ENCODE results near the gene TGFB1I1.
"Not testable (repeated sequence)": the region's sequence is repeated elsewhere in the genome, so short reads cannot be mapped to it uniquely, and the experiment has no call there.

TGFB1I1 gene

GRCh38 chr16:31480851-31481536 lies 9.0 kb downstream of the TGFB1I1 start:
- no peak overlapping the region for H3K4me3 ChIP-seq (IDR thresholded peaks at IDR 0.05; ENCODE audit: insufficient read depth, low read depth, low read length)
- H2AFZ ChIP-seq (ENCODE audit: low read depth), result no peak overlapping the region
- peaks cover 5% of the 10 kb centered on the region for H3K4me1 ChIP-seq (ENCODE audit: low read depth, poor library complexity, severe bottlenecking)
- no peak overlapping the region for H3K4me2 ChIP-seq
- H3K27me3 ChIP-seq (ENCODE audit: insufficient read depth, low read depth), result no peaks in the 10 kb centered on the region
- H3K9ac ChIP-seq, result no peak overlapping the region
- TF ChIP-seq CTCF (conservative IDR thresholded peaks at IDR 0.05; ENCODE audit: low read depth, low read length), result no peak
- H3K27ac ChIP-seq, result no peak overlapping the region
- H3K79me2 ChIP-seq (ENCODE audit: insufficient read depth, low read depth), result no peaks in the 10 kb centered on the region
- H4K20me1 ChIP-seq (ENCODE audit: insufficient read depth), result no peaks in the 10 kb centered on the region
- no peaks in the 10 kb centered on the region for H3K36me3 ChIP-seq (ENCODE audit: insufficient read depth)

- no peak within 1 kb of the TSS for H3K27ac ChIP-seq
- H3K9ac ChIP-seq, result no peak within 1 kb of the TSS
- no peaks in the 10 kb centered on the region for H3K79me2 ChIP-seq (ENCODE audit: insufficient read depth, low read depth)
- H3K36me3 ChIP-seq (ENCODE audit: insufficient read depth), result no peaks in the 10 kb centered on the region
- no peak within 1 kb of the TSS for H2AFZ ChIP-seq (ENCODE audit: low read depth)
- no peak within 1 kb of the TSS for H3K4me2 ChIP-seq
- H4K20me1 ChIP-seq (ENCODE audit: insufficient read depth), result no peaks in the 10 kb centered on the region
- TF ChIP-seq CTCF (conservative IDR thresholded peaks at IDR 0.05; ENCODE audit: low read depth, low read length), result no peak
- H3K4me1 ChIP-seq (ENCODE audit: low read depth, poor library complexity, severe bottlenecking), result no peaks in the 10 kb centered on the region
- H3K4me3 ChIP-seq (IDR thresholded peaks at IDR 0.05; ENCODE audit: insufficient read depth, low read depth, low read length), result no peak within 1 kb of the TSS
- H3K27me3 ChIP-seq (ENCODE audit: insufficient read depth, low read depth), result no peaks in the 10 kb centered on the region
Observed at GRCh38 chr16:31483081-31483480, 11.1 kb downstream of the TGFB1I1 start, which contains the start of gene SLC5A2. Gene SLC5A2 (plus strand): TSS chr16:31483123. CDS start chr16:31483137, 14 bp downstream.

GRCh38 chr16:31484048-31484447 lies 12.1 kb downstream of the TGFB1I1 start:
- not testable (repeated sequence) for H3K4me3 ChIP-seq (IDR thresholded peaks at IDR 0.05; ENCODE audit: insufficient read depth, low read depth, low read length); H3K9ac ChIP-seq; H3K27ac ChIP-seq; H3K4me2 ChIP-seq; H3K79me2 ChIP-seq (ENCODE audit: insufficient read depth, low read depth); H3K4me1 ChIP-seq (ENCODE audit: low read depth, poor library complexity, severe bottlenecking); H4K20me1 ChIP-seq (ENCODE audit: insufficient read depth); H2AFZ ChIP-seq (ENCODE audit: low read depth); H3K27me3 ChIP-seq (ENCODE audit: insufficient read depth, low read depth); H3K36me3 ChIP-seq (ENCODE audit: insufficient read depth)

GRCh38 chr16:31484491-31485171 lies 12.7 kb downstream of the TGFB1I1 start:
- Histone ChIP-seq H3K36me3 (ENCODE audit: insufficient read depth) (no peaks in the 10 kb centered on the region), H3K27ac (no peak overlapping the region), H2AFZ (ENCODE audit: low read depth) (no peak overlapping the region), H3K4me3 (IDR thresholded peaks at IDR 0.05; ENCODE audit: insufficient read depth, low read depth, low read length) (no peak overlapping the region), H3K79me2 (ENCODE audit: insufficient read depth, low read depth) (no peaks in the 10 kb centered on the region), H3K27me3 (ENCODE audit: insufficient read depth, low read depth) (no peaks in the 10 kb centered on the region), H3K9ac (no peak overlapping the region), H3K4me2 (no peak overlapping the region), H4K20me1 (ENCODE audit: insufficient read depth) (no peaks in the 10 kb centered on the region), H3K4me1 (ENCODE audit: low read depth, poor library complexity, severe bottlenecking) (no peaks in the 10 kb centered on the region)
- TF ChIP-seq CTCF (conservative IDR thresholded peaks at IDR 0.05; ENCODE audit: low read depth, low read length), result no peak

GRCh38 chr16:31485571-31485970 lies 13.6 kb downstream of the TGFB1I1 start:
- no peaks in the 10 kb centered on the region for H3K27me3 ChIP-seq (ENCODE audit: insufficient read depth, low read depth)
- H3K4me2 ChIP-seq, result no peak overlapping the region
- no peak overlapping the region for H2AFZ ChIP-seq (ENCODE audit: low read depth)
- no peaks in the 10 kb centered on the region for H3K79me2 ChIP-seq (ENCODE audit: insufficient read depth, low read depth)
- no peak overlapping the region for H3K9ac ChIP-seq
- no peak for TF ChIP-seq CTCF (conservative IDR thresholded peaks at IDR 0.05; ENCODE audit: low read depth, low read length)
- H3K27ac ChIP-seq, result no peak overlapping the region
- no peaks in the 10 kb centered on the region for H4K20me1 ChIP-seq (ENCODE audit: insufficient read depth)
- no peaks in the 10 kb centered on the region for H3K36me3 ChIP-seq (ENCODE audit: insufficient read depth)
- H3K4me3 ChIP-seq (IDR thresholded peaks at IDR 0.05; ENCODE audit: insufficient read depth, low read depth, low read length), result no peak overlapping the region
- H3K4me1 ChIP-seq (ENCODE audit: low read depth, poor library complexity, severe bottlenecking), result no peaks in the 10 kb centered on the region
